ENCODE measurements around the gene TESPA1. TPM values are rescaled to one million over a fixed set of nuclear protein-coding genes. Genes with fewer than 3 reads are reported as not detected.

TESPA1 gene
- total RNA-seq (ENCODE audit: low replicate concordance), result not detected in 2 replicates

DNA sequence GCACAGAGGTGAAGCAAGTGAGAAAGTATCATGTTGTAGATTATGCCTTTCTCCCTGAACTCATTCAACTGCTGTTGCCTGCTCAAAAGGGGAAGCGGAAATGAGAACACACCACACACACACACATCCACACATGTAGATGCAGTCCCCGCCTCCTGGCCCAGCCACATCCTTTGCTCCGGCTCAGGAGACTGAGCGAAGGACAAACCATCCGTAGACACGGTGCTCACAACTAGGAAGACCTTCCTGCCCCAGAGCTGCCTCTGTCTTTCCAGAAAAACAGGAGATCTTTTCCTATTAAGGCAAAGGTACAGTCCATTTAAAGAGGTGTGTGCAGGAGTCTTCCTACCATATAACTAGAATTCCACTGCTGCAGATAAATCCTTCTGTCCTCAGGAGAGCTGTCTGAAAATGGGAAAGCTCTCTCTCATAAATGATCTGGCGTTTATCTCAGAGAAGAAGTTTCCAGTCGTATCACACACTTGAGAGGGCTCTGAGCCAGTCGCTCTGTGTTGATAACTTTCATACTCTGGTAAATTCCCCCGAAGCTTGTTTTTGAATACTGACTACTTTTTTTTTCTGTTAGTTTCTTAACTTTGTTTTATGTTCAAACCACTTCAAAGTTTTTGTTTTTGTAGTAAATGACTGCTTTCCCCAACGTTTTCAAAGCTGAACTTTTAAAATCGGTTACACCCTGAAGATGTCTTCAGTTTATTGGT lies at the start of gene TESPA1:
Gene TESPA1 (minus strand): TSS at position 105 of the 719 bp plus-strand sequence. CDS start 10,200 bp downstream, outside the sequence.
- H3K4me3 ChIP-seq (ENCODE audit: low read depth, low read length), result no peak within 1 kb of the TSS
- DNase-seq (ENCODE audit: low read depth), result no peak
- no peak for TF ChIP-seq CTCF (IDR thresholded peaks at IDR 0.05; ENCODE audit: insufficient read depth, low read length)

DNA sequence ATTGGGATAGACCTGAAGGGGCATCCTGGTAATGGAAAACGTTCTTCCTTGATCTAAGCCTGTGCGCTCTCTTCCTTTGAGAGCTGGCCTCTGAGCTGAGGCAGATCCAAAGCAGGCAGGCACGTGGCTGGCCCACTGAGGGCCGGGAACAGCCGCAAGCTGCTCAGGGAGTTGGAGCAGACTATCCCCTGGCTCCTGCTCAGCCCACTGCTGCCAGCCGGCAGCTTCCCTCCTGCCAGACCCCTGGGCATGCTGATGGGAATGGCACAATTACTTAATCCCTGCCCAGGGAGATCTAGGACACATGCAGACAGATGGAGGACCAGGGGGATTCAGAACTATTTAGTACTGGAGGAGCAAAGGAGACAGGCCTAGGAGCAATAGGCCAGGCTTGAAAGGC lies 49.7 kb upstream of the TESPA1 start:
- TF ChIP-seq CTCF (IDR thresholded peaks at IDR 0.05; ENCODE audit: insufficient read depth, low read length), result no peak
- H3K4me3 ChIP-seq (ENCODE audit: low read depth, low read length), result no peak overlapping the region
- DNase-seq (ENCODE audit: low read depth), result no peak

- no peak overlapping the region for H3K4me3 ChIP-seq (ENCODE audit: low read depth, low read length)
- no peak for TF ChIP-seq CTCF (IDR thresholded peaks at IDR 0.05; ENCODE audit: insufficient read depth, low read length)
- no peak for DNase-seq (ENCODE audit: low read depth)
Measured at GRCh38 chr12:55025508-55025907, 40.9 kb upstream of the TESPA1 start.

DNA sequence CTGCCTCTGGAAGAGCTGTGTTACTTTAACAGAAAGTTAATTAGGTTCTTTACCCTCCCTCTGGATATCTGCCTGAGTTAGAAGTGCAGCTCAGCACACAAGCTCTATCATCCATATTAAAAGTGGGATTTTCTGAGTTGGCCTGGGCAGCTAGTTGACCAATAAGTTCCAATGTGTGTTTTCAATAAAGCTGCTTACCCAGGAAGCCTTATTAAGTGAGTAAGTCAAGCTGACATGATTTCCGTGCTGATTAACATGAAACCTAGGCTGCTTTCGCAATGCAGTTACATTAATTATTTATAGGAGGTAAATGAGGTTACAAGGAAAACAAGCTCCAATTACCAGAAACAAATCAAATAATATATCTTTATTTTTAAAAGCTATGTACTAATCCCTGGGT lies 40.0 kb upstream of the TESPA1 start:
- H3K4me3 ChIP-seq (ENCODE audit: low read depth, low read length), result no peak overlapping the region
- no peak for DNase-seq (ENCODE audit: low read depth)
- no peak for TF ChIP-seq CTCF (IDR thresholded peaks at IDR 0.05; ENCODE audit: insufficient read depth, low read length)

DNA sequence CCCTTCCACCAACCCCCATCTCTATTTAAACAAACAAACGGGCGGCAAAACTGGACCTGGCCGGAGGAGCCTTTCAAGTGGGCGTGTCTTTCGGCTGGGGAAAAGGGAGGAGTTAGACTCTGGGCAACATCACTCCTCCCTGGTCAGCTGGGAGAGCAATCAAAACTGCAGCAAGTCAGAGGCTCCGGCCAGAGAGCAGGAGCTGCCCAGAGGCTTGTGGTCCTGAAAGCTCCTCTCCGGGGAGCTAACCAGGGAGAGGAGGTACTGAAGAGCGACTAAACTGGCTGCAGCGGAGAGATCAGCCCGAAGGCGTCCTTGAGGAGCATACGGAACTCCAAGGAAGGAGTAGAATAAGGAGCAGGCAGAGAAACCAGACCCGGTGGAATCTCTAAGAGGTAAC lies 35.2 kb upstream of the TESPA1 start, which contains the start of gene NEUROD4:
Gene NEUROD4 (plus strand): TSS at position 191 of the 400 bp plus-strand sequence. CDS start 6,466 bp downstream, outside the sequence.
- H3K4me3 ChIP-seq (ENCODE audit: low read depth, low read length), result no peak within 1 kb of the TSS
- no peak for TF ChIP-seq CTCF (IDR thresholded peaks at IDR 0.05; ENCODE audit: insufficient read depth, low read length)
- DNase-seq (ENCODE audit: low read depth), result peak; percentile 49

- no peak for TF ChIP-seq CTCF (IDR thresholded peaks at IDR 0.05; ENCODE audit: insufficient read depth, low read length)
Measured at GRCh38 chr12:55017416-55017925, 32.9 kb upstream of the TESPA1 start.

More at GRCh38 chr12:55017416-55017925, 32.9 kb upstream of the TESPA1 start:
- H3K4me3 ChIP-seq (ENCODE audit: low read depth, low read length), result no peak overlapping the region
- no peak for DNase-seq (ENCODE audit: low read depth)
